Tongue (tissue), 2 donors: ENCODE data around the gene CEP170. TPM values are rescaled to one million over a fixed set of nuclear protein-coding genes. Genes with fewer than 3 reads are reported as not detected.
A peak's percentile ranks its signal among the peaks of the same experiment; 100 is the strongest.

Source experiments
- DNase-seq: peaks from one replicate; pipeline ENCODE4 v3.0.0-alpha.2; 2015
- total RNA-seq: library from RNA; depleted of rRNA; stranded (reverse); fragments of >200 nt; gene quantifications from one replicate; pipeline ENCODE4 v1.2.3, GENCODE V29; 2014

CEP170 gene
- total RNA-seq, 1 donor from 2014 or later, result 85.6 TPM

DNA sequence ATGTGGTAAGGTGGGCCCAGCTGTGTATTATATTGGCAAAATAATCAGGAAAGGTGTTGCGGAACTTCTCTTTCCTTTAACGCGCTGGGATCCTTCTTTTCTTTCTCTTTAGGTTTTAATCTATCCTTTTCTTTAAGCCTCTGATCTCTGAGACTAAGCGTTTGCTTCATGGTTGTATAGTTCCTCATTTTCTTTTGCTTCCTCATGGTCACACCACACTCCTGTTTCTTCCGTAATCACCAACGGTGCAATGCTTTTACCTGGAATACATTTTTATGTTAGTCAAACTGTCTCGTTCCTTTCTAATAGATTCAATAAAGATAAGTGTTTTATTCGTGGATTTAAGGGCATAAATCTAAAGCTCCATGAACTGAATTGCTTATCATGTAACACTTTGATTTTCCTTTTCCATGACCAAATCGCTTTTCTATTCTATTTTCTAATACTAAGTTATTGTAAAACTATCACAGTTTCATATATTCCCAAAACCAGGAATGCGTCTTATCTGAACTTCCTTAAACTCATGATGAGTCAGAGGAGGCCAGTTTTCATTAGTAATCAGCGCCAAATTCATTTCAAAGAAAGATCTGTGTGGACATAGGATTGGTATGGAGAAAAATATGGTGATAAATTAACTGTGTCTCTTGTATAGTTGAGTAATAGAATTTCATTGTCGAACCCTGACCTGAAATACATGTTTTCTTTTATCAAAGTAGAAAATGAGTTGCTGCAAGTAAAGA, 13.0 kb upstream of the CEP170 start:
- DNase-seq, result no peak

DNA sequence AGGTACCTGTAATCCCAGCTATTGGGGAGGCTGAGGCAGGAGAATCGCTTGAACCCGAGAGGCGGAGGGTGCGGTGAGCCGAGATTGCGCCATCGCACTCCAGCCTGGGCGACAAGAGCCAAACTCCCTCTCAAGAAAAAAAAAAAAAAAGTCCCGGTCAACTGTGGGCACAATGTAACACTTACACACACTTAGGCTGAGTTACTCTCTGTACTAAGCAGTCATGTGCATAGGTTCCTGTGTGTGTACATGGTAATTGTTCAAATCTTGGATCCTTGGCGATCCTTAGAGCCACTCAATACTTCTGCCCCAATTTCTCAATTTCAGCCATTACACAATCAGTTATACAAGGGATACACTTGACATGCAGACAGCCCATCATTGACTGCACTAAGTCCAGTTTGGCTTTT, 12.4 kb upstream of the CEP170 start:
- DNase-seq, result no peak

DNA sequence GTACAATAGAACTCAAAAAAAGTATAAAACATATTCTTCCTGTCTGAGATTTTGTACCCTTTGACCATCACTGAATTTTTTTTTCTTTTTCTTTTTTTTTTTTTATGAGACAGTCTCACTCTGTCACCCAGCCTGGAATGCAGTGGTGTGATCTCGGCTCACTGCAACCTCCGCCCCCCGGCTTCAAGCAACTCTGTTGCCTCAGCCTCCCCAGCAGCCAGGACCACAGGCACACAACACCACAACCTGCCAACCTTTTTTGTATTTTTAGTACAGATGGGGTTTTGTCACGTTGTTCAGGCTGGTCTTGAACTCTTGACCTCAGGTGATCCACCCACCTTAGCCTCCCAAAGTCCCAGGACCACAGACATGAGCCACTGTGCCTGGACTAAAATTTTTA, 11.2 kb upstream of the CEP170 start:
- no peak for DNase-seq

DNA sequence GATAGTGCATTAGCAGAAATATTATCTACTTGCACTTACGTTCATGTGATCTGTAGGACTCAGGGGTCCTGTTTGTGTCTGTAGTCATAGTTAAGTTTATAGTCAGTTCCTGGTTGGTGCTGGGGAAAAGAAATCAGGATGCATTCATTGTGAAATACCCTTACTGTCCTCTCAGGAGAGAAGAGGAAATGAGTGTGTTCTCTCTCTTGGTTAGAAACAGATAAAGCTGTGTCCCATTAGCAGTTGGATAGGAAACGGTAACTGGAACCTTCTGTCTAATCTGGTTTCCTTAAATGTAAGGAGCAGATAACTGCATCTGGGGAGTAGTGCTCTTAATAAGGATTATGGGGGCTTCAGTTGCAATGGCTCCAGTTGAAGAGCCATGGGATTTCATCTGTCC, 9.6 kb upstream of the CEP170 start:
- no peak for DNase-seq

- no peak for DNase-seq
Observed at GRCh38 chr1:243261390-243261789, 6.3 kb upstream of the CEP170 start.

DNA sequence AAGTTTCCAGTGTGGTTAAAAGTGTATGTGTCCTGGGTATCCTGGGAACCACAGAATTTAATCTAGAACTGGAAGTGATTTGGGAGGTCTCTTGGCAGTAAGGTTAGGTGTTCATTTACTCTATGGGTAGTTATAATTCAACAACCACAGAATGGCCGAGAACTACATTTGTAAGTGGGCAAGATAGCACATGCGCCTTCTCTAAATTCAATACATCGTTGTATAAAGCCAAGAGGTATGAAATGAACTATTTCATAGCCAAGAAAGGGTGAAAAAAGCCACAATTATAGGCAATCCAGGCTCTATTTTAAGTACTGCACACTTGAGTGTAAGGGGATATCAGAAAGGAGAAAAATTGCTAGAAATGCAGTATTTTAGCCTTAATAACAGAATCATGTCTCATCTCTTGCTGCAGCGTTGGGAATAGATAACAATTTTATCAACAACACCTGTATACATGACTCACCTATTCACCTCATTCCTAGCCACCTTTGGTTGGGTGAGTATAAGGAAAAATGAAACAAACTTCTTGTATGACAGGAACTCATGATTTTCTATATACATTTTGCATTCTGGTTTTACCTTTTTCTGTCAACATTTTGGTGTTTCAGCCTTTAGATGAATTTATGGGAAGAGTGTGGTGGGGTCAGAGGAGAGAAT, 5.3 kb upstream of the CEP170 start:
- DNase-seq, result no peak

DNA sequence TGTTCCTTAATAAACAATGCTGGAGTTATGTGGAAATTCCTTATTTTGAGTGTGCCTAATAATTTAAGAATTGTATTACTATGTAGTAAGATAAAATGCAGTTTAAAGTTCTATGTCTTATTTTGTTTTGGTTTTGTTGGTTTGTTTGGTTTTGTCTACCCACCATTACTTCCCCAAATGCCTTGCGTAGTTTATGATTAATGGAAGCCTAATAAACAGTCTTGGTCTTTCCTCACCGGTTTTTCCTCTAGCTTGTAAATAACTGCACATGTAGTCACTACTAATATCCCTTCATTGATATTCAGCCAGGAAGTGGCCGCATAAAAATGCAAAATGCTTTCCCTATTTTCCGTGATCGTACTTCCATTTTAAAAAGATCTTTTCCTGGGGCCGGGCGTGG, 3.6 kb upstream of the CEP170 start:
- no peak for DNase-seq

DNA sequence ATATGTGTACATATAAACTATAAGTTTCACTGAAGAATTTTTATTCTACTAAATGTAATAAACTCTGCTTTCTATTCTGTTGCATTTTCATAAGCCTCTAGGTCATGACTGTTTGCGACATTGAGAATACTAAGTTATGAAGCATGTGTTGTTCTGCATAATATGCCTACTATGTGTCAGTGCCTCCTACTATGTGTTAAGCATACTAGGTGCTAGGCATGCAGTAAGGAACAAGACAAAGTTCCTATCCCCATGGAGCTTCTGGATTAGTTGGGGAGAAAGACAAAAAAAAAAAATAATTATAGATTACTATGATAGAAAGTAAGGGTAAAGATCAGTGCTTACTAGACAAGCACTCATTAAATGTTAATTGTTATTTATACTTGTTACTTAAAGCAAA, 2.1 kb upstream of the CEP170 start:
- no peak for DNase-seq

DNA sequence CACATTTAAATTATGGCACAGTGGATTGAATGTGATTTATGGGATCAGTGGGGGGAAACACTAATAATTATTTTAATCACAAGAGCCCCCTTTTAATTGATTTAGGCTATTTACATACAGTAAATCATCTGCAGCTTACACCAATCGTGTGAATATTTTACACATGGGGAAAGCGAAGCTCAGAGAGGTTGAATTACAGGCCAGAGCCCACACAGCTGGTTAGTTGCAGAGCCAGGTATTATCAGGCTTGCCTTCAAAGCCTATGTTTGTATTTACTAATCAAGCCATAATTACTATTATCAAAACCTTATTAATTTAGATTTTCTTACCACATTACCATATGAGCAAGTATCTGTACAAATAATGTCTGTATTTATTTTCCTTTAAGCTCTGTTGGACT, 1.5 kb upstream of the CEP170 start:
- no peak for DNase-seq

DNA sequence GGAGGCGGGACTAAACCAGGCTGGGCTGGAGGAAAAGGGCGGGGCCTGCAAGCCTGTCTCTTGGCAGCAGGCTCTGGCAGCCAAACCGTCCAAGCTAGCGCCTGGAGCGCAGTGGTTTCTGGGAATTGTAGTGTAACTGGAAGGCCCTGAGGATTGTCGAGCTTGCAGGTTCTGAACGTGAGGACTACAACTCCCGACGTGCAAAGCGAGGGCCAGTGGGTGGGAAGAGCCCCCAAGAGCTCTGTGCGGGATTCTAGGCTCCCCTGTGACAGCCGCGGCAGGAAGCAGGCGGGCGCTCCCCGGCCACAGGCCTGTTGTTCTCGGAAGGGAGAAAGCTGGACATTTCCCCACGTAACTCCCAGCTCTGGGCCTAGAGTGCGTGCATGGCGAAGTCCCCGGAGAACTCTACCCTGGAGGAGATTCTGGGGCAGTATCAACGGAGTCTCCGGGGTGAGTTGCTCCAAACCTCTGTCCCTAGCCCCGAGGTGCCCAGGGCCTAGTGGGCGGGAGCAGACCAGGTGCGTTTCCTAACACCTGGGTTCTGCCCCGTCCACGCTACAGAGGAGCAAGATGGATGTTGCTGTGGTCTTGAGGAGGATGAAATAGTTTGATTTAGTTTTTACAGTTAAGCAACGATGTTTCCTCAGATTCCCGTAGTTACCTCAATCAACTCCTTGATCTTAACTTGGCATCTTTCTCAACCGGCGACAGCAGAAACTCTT, 871 bp upstream of the CEP170 start, which contains the start of gene SDCCAG8:
SDCCAG8 (plus strand) TSS at position 251 of the 722 bp plus-strand sequence; CDS start at position 384, 133 bp downstream.
- DNase-seq, result peak; percentile 100

- DNase-seq, result peak; percentile 83
Observed at GRCh38 chr1:243254233-243254926, 701 bp downstream of the CEP170 start.

DNA sequence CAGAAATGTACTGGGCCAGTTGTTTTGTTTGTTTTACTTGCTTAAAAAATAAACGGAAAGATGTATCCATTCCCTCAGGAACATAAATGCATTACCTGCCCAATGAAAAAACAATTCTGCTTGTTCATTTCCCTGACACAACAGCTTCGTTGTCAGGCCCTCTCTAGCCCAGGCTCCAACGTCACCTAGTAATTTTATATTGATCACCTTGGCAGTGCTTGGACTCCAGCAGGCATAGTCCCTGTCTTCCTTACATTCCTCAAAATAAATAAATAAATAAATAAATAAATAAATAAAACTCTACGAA, 1.2 kb downstream of the CEP170 start:
- DNase-seq, result no peak

DNA sequence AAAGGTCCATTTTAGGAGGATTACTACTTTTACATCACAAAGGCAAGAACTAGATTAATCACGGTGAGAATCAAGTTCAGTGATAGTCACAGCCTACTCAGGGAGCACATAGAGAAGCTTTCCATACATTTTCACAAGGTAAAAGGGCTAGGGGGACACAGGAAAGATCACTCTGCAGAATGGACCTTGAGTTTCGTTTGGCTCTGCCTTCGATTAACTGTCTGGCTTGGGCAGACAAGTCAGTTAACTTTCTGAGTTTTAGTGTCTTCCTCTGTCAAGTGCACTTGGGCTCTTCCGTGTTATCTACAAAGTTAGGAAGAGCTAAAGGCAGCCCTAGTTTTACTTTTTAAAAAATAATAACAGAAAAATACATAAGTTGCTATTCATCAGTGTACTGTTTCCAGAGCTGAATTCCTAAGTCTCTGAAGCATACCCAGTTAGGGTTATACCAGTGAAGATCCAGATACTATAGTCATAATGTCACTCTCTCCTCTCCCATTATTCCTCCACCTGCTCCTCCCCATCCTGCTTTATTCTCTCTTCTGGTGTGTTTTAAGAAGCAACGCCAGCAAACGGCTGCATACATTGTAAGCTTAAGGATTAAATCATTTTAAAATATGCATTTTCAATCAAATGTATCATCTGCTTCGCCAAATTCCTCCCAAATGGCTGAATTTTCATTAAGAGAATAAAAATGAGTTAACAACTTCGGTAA, 1.7 kb downstream of the CEP170 start:
- peak; percentile 35 for DNase-seq

DNA sequence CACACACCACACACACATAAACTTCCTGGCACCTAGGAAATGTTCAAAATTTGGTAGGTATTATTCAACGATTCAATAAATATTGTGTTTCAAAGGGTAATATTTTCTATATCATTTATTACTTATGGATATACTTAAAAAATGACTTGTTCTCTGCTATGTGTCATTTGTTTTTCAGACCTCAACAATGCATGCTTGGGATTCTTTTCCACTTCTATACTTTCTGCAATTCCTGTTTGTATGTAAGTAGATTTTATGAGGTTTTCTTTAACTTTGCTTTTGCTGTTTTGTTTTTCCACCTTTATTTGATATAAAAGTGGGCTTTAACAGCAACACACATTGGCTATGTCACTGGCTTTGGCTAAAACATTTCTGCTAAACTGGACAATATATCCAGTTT, 3.5 kb downstream of the CEP170 start:
- DNase-seq, result no peak

- no peak for DNase-seq
Observed at GRCh38 chr1:243250102-243250501, 5.0 kb downstream of the CEP170 start.

DNA sequence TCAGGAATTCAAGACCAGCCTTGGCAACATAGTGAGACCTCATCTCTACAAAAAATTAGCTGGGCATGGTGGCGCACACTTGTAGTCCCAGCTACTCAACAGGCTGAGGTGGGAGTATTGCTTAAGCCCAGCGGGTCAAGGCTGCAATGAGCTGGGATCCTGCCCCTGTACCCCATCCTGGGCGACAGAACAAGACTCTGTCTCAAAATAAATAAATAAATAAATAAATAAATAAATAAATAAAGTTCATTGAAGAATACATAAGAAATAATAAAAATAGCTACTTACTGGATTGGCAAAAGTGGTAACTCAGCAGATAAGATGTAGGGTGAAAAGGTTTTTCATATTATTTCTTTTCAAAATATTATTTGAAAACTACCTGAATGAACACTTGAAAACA, 5.9 kb downstream of the CEP170 start:
- DNase-seq, result no peak

DNA sequence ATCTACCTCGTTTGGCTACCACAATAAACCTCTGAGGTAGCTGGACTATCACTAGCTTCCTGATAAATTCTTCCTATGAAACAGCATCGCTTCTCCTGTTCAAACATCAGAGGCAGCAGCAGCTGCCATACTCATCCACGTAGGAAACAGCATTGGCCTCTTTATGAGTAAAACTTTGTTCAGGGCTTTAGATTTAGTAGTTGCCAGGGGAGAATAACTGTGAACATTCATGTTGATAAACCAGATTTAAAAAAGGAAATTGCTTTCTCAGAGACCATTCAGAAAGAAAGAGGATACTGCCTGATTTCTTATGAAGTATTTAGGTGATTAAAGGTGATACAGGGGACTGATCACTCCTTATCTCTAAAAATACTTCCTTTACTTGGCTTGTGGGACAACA, 7.2 kb downstream of the CEP170 start:
- DNase-seq, result no peak

GRCh38 chr1:243246916-243247315, 8.2 kb downstream of the CEP170 start:
- DNase-seq, result no peak

- DNase-seq, result no peak
Observed at GRCh38 chr1:243244432-243244841, 10.6 kb downstream of the CEP170 start.

DNA sequence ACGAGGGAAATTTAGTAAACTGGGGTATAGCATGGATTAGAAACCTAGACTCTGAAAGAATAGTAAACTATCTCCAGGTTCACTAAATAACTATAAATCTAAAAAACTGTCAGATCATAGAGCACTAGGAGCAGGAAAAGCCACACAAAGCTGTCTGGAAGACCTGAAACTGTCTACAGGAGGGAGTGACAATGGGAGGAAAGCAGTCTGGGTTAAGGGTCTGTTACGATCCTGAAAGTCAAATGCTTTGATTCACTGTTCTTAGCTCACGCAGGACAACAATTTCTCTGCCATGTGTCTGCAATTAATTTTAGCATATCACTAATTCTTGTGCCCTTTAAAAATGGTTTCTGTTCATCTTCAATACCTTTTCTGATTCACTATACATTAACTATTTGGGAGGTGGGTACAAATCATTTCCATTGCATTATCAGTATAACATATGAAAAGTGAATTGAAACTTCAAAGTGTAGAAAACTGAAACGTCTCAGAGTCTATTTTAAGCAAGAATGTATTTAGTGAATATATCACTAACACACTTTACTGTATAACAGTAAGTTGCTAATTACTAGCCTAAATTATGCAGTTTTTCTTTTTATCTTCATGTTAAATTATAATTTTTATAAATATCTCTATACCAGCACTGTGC, 18.4 kb downstream of the CEP170 start:
- DNase-seq, result no peak

- DNase-seq, result peak; percentile 77
Observed at GRCh38 chr1:243234978-243235647, 20.0 kb downstream of the CEP170 start.
